IPS-NIHi11 (cell line): ENCODE measurements around the gene HDAC4.
A peak's percentile ranks its signal among the peaks of the same experiment; 100 is the strongest.

Source experiments
- DNase-seq: peaks from one replicate; pipeline ENCODE4 v3.0.0; 2012; ENCODE audit warnings: mixed read lengths, low spot score

HDAC4 gene

DNA sequence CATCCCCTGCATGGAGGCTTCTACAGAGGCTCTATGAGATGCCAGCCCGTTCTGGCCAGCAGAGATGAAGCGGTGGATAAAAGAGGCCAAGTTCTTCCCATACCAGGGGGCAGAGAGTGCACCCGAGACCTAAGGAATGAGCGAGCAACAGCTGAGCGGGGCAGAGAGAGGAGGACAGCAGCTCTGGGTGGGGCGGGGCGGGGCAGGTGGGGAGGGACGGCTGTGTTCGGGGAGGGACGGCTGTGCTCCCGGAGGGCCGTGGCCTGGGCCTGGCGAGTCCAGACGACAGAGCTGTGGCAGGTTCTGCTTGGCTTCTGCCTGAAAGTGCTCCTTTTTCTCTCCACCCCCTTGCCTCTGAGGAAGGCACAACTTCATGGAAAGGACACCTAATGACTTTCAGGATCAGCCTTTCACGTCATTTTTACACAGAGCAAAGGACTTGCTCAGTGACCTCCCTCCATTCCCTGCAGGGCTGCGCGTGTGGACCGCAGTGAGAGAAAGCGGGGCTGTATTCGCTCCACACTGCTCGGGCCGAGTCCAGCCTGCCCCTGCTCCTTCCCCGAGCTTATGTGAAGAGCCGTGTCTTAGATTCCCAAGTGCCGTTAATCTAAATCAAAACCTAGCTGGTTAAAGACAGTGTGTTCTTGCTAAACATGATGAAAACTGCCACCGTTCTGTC is 232.9 kb downstream of the HDAC4 start:
- no peak for DNase-seq

DNA sequence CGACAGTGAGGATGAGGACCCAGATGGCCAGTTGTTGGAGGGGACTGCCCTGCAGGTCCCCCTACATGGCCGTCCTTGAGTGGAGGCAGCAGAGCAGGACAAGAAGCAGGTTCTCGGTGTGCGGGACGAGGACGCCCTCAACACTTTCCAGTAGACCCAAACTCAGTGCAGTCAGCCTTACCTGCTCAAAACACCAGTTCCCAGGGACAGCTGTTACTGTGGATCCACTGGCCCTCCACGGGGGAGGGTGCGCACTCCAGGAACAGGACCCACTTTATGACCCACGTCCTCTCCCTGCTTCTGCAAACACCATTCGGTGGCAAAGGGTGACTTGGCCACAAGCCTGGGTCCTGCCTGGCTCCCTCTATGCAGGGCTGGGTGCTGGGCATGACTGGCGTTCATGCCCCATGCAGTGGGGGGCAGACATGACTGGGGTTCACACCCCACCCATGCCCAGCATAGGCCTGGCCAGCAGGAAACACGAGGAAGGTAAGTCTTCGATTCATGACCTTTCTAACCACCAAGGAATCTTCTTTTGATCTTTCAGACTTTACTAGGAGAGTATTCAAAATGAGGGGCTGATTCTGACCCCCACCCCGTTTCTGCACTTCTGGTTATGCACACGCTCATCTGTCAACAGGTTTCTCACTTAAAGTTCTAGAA is 233.7 kb downstream of the HDAC4 start:
- no peak for DNase-seq

DNA sequence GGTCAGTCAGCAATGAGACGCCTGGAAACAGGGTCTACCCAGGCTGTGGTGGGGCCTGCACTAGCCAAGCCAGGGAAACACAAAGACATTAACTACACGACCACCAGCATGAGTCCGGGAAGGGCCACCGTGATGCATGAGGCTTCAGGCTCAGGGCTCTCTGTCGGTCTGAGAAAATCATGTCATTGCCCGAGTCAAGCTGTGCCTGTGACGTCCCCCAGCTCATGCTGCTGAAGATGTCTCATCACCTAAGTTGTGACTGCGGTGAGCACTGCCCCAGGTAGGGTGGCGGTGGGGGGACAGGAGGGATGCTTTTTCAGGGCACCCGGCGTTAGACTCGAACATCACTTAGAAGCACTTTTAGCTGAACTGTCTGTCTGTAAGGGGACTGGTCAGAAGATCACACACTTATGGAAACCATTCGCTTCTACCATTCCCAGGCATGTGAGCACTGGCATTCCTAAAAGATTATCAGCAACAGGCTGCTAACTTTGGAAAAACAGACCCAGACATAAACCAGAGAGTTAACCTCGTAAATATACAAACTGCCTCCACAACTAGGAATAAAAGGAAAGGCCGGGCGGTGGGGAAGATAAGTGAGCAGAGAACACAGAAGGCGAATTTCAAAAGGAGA is 234.5 kb downstream of the HDAC4 start:
- DNase-seq: no peak

DNA sequence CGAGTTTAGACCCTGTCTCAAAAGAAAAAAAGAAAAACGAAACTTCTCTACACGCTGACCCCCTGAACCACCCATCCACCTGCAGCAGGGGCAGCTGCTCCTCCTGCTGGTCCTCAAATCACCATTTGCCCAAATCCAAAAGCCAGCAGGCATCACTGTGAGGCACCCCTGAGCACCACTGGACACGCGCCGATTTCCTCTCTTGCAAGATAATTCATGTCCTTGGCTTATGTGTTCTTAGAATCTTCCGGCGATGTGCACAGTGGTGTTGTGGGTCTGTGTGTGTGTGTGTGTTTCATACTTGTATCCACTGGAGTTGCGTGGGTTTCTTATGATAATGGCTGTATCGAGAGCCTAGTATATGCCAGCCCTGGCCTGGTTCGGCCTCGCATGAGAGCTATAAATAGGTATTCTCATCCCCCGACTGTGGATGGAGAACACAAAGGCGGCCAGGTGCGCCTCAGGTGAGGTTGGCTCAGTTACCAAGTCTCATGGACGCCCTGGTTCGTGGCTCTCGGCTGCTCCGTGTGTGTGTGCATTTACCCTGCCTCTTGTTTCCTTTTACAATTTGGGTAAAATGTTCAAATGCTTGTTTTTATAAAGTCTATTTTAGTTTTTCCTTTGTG is 235.5 kb downstream of the HDAC4 start:
- no peak for DNase-seq

DNA sequence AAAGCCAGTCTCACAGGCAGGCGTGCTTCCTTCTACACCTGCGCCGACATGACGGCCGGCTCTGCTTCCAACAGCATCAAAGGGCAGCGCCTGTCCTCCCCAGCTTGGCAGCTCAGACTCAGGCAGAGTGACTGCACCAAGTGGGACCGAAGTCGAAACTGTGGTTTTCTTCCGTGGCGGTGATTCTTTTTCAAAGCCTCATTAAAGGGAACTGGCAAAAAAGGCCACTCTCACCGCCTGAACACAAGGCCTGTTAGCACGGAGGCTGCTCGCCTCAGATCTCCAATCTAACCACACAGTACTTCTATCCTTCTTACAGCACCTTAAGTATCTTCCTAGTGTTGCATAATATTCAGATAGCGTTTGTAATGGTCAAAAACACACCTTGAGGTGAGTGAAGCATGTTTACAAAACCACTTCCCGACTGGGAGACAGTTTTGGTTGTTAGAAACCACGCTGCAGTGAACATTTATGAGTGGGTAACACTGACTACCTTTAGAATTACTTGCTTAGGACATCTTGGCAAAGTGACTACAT is 236.4 kb downstream of the HDAC4 start:
- DNase-seq: no peak

DNA sequence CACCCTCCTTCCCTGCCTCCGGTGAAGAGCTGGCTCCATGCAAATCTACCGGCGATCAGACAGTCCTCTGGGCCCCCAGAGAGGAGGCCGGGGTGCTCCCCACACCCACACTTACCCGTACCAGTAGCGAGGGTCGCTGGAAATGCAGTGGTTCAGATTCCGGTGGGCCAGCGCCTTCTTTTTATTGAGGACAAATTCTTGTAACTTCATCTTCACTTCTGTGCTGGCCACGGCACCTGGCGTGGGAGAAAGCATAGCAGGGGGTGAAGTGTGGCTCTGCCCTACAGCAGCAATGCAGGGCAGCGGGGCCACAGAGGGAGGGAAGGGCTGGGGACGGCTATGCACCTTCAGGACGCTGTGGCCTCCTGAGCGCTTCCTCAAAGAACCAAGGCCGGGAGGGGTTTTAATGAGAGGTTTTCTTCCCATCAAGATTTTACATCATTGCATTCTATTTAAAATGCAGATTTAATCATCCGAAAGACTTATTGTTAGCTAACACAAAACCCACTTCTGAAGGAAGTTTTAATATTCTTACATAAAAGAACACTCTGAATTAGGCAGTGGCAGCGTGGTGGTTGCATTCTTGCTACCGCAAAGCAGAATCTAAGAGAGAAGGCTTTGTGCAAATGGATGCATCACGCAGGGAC is 237.0 kb downstream of the HDAC4 start:
- DNase-seq: no peak

DNA sequence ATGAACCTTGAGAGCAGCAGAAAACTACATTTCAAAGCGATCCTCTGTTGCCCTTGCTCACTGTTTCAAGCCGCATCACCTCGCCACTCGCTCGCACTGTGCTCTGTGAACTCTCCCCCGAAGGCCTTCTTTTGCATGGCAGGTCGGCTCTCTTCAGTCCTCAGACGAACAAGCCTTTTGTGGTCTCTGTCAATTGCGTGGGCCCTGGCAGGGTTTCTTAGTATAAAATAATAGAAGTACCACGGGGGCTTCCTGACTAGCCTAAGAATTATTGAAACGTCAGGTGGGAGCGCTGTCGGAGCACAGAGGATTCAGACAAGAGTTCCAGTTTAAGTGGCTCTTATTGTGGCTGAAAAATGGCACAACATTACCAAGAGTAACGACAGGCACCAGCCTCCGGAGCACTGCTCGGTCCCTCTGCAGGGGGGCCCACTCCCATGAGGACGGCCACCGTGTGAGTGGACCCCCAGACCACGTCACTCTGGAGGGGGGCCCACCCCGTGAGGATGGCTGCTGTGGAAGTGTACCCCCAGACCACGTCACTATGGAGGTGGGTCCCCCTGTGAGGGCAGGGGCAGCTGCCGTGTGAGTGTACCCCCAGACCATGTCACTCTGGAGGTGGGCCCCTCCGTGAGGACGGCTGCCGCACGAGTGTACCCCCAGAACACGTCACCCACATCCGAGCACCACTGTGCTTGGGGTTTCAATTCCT is 237.7 kb downstream of the HDAC4 start:
- no peak for DNase-seq

DNA sequence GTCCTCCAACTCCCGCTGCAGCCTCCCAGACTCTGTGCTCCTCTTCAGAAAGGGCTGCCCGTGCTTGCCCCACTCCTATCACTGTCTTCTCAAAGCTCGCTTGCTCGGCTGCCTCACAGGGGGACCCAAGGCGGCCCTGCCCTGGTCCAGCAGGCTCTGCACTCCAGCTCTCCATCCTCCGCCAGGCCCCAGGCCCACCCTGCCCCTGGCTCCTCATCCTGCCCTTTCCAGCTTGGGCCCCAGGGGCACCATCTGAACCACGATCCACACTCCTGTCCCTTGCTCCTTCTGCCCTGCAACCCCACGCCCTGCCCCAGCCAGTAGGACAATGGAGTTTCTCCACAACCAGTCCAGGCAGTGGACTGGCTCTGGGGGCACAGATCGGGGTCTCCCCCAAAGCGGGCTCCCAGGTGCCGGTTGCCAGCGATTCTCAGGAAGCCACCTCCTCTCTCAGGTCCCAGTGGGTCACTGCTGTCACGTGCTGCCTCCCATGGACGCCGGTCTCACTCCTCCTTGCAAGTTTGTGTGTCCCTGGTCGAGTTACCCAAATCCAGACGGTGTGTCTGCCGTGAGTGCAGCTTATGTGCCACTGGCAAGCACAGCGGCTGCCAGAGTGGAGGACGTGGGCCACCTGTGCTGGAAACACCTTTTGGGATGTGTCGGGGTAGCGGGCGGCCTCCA is 238.5 kb downstream of the HDAC4 start:
- no peak for DNase-seq

DNA sequence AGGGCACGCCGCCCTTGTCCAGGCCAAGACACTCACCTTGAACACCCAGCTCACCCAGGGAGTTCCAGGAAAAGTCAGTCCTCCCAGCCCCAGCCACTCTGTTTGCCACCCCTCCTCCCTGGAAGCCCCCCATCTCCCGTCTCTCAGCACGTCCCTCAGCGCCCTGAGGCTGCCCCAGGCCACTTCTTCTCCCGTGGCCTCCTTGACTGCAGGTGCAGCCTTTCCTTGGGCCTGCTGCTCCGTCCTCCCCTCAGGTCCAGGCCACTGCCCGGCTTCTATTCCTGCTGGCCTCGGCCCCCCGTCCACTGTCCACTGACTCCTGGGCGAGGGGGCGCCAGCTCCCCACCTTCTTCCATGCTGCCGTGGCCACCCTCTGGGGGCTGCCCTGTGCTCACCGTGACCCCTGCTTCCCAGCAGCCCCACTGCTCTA is 239.1 kb downstream of the HDAC4 start:
- DNase-seq: no peak

DNA sequence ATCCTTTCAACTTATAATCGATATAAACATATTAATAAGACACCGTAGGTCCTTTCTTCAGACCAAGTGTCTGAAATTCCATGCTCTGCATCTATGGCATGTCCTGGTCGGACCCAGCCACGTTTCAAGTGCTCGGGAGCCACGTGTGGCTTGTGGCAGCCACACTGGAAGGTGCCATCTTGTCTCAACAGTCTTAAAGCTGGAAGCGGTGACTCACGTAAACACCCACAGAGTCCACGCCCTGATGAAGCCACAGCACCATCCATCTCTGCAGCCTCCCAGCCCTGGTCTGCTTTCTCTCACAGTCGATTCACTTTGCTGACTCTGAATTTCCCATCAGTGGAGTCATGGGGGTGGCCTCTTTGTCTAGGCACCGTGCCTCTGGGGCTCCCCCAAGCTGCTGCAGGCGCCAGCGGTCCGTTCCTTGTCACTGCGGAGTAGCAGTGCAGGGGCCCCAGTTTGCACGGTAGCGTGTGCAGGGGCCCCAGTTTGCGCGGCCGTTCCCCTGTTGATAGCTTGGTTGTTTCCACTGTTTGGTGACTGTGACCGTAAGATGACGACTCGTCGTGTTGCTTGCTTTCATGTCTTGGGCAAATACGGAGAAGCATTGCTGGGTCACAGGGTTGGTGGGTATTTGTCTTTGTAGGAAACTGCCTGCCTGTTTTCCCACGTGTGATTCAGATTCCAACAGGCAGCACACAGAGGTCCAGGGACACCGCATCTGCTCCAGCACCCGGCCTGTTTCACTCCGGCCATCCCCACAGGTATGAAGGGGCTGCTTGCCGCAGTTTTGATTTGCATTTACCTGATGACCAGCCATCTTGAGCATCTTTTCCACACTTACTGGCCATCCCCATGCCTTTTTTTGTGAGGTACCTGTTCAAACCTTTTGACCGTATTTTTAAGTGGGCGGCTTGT is 240.3 kb downstream of the HDAC4 start:
- DNase-seq: no peak

DNA sequence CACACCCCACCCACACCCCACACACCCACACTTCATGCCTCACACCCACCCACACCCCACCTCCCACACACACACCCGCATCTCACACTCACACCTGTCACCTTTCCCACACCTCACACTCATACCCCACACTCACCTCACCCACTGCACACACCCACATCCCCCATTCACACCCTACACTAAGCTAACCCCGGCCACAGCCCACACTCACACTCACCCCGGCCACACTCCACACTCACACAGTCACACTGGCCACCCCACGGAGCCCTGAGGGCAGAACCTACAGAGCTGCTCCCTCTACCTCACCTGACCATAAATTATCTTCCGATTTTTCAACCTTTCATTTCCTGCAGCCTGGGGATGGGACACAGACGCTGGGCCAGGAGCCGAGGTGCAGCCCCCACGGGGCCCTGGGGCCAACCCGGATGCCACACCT is 241.3 kb downstream of the HDAC4 start:
- DNase-seq: no peak

DNA sequence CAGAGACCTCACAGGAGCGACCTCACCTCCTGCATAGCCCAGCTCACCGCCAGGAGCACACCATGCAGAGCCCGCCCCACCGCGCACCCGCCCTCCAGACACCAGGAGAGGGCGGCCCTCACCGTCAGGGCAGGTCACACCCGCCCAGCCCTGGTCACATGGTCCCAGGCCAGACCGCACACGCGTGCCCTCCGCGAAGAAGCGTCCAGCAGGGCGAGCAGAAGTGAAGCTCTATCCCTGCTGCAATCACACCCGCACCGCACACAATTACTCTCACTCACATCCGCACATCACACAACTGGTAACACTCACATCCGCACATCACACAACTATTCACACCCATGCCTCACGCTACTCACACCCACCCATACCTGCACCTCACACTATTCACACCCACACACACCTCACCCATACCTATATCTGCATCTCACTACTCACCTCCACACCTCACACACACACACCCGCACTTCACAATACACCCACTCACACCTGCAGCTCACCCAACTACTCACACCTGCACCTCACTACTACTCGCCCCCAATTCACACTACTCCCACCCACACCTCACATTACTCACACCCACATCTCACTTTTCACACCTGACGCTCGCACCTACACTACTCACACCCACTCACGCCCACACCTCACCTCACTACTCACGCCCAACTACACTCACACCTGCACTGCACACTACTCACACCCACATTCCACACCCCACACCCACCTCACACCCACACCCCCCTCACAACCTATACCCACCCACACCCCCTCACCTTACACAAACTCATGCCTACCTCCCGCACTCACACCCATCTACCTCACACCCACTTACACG is 242.0 kb downstream of the HDAC4 start:
- peak; percentile 60 for DNase-seq

DNA sequence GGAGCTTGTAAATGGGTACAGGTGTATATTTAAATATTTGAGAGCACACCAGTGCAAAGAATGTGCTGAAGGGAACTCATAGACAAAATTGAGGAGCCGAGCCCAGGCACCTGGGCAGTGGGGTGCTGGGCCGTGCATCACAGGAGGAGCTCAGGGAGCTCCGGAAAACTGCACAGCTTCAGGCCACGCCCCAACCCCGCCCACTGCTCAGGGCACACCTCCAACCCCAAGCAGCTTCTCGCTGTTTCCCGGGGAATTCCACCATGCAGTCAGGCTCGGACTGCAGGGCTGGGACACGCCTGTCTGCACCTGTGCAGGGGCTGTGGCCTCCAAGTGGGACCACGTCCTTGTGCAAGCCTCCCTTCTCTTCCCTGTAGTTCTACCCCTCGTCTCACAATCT is 243.0 kb downstream of the HDAC4 start:
- peak; percentile 91 for DNase-seq

DNA sequence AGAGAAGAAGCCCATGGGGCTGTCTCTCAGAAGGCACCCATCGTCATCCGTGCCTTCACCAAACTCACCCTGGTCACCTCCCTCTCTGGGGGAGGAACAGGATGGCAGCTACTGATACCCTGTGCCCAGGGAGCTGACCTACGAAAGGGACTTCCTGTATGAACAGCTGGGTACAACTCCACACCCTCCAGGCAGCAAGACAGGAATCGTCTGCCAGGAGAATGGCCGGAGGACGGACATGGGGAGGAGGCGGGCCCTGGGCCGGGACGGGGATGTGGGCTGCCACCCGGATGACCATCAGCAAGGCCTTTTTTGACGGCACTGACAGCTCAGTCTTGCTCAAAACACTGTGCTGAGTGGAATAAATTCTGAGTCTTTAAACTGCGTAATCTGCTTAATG is 243.6 kb downstream of the HDAC4 start:
- no peak for DNase-seq

DNA sequence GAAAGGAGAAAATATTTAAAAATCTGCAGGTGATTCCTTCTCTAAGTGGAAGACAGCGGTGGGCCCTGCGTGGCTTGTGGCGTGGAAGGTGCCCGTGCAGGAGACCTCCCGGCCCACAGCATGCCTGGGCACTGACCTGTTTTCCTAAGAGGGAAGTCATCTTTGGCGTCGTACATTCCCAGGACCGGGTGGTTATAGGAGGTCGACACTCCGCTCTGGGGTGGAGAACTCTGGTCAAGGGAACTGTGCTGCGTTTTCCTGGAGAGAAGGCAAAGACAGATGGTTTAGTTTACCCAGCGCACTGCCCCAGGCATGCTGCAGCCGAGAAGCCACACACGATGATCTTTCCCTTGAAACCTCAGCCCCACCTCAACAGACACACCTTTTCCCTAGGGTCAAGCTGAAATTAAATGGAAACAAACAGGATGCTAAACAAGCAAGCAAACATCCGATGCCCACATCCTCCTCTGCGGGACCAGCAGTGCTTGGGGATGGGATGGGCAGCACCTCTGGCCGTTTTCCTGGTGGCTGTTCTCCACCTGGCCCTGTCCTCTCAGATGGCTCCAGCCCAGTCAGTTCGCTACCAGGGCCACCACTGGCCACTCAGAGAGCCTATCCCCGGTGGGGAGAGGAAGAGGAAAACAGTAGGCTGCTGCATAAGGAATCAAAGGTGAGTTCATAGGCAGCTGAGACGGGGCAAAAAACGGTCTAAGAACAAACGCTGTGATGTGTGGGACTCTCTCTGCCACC is 244.1 kb downstream of the HDAC4 start:
- no peak for DNase-seq

DNA sequence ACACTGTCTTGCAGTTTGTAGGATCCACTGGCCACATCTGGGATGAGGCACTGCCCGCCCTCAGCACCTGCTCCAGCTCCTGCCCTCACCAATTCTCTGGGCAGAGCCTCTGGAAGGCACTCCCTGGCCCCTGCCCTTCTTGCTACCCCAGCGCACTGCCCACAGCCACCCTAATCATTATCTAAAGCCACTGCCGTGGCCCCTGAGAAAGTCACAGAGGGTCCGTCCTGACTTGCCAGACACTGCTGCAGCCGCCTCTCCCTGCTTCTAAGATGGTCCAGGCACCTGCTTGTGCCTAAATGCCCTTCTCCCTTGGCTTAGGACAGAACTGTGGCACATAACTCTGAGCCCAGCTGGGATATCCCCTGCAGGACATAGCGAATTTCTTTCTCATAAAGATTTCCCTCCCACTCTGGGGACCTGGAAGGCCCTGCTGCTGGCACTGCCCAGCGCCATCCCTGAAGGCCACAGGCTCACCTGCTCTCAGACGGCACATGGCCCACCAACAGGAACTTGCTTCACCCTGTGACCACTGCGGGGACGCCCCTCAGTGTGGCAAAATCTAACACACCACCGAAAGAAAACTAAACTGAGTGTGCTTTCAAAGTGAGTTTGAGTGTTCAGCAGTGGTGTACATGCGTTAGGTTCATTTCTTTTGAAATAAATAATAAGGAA is 244.9 kb downstream of the HDAC4 start:
- no peak for DNase-seq

DNA sequence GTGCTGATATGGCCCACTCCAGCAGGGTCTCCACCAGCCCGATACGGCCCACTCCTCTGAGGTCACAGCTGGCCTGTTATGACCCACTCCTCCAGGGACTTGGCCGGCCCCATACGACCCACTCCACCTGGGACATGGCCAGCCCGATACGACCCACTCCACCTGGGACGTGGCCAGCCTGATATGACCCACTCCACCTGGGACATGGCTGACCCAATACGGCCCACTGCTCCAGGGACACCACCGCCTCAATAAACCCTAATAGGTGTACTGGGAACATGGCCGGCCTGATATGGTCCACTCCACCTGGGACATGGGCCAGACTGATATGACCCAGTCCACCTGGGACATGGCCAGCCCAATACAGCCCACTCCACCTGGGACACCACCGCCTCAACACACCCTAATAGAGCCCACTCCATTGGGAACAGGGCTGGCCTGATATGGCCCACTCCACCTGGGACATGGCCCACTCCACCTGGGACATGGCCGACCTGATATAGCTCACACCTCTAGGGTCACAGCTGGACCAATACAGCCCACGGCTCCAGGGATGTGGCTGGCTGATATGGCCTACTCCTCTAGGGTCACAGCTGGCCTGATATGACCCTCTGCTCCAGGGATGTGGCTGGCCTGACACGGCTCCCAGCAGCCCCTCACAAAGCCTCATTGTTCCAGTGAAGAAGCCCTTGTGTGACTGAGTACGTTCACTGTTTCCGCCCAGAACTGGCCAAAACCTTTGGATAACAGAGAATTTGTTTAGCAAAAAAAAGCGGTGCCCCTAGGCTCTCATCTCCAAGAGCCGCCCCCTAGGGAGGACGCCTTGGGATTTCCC is 245.6 kb downstream of the HDAC4 start:
- DNase-seq: no peak
